ENCODE measurements around the gene RNF44. TPM values are rescaled to one million over a fixed set of nuclear protein-coding genes. Genes with fewer than 3 reads are reported as not detected.
A peak's percentile ranks its signal among the peaks of the same experiment; 100 is the strongest.

RNF44 gene
- total and polyA plus RNA-seq, 2 of the 13 experiments (the other 11 are each of a cell fraction or from before 2014, with no cell fraction given) = 9.2 to 16.8 TPM

GRCh38 chr5:176536902-176537553 is at the start of gene RNF44 (continued):
- TF ChIP-seq ZNF142 (CRISPR knock-in tag; IDR thresholded peaks at IDR 0.05) = no peak
- TF ChIP-seq RXRB (CRISPR knock-in tag; IDR thresholded peaks at IDR 0.05; ENCODE audit: borderline replicate concordance) = no peak
- TF ChIP-seq SRSF4 (IDR thresholded peaks at IDR 0.05; ENCODE audit: low read depth, low read length, poor library complexity, severe bottlenecking) = no peak
- no peak for TF ChIP-seq SUZ12 (IDR thresholded peaks at IDR 0.05; ENCODE audit: low read depth, low read length)
- TF ChIP-seq ZSCAN12 (CRISPR knock-in tag; IDR thresholded peaks at IDR 0.05) = no peak
- 0 out of 2 replicates have a peak, but pooled peaks have one; percentile 41 for TF ChIP-seq AHR (CRISPR knock-in tag; IDR thresholded peaks at IDR 0.05)
- no peak for TF ChIP-seq ATF3 (CRISPR knock-in tag; IDR thresholded peaks at IDR 0.05)
- peak; percentile 32; the same call in 1 of the 2 replicates for TF ChIP-seq E2F5 (CRISPR knock-in tag; conservative IDR thresholded peaks at IDR 0.05)
- 0 out of 2 replicates have a peak, but pooled peaks have one; percentile 21 for TF ChIP-seq SNAPC2 (CRISPR knock-in tag; IDR thresholded peaks at IDR 0.05)
- peak; percentile 36 for TF ChIP-seq ASH2L (IDR thresholded peaks at IDR 0.05; ENCODE audit: insufficient read length, low read depth, low read length)
- TF ChIP-seq SYNCRIP (IDR thresholded peaks at IDR 0.05; ENCODE audit: insufficient read depth, low read depth, low read length) = no peak
- TF ChIP-seq ZNF552 (CRISPR knock-in tag; IDR thresholded peaks at IDR 0.05; ENCODE audit: borderline replicate concordance) = no peak
- TF ChIP-seq SOX6 (IDR thresholded peaks at IDR 0.05) = no peak
- TF ChIP-seq SOX6 (CRISPR knock-in tag; IDR thresholded peaks at IDR 0.05) = peak; percentile 37; the same call in 1 of the 2 replicates
- peak; percentile 5; the same call in 1 of the 2 replicates for TF ChIP-seq MIER3 (CRISPR knock-in tag; IDR thresholded peaks at IDR 0.05; ENCODE audit: borderline replicate concordance)
- no peak for TF ChIP-seq GTF3A (CRISPR knock-in tag; conservative IDR thresholded peaks at IDR 0.05)
- no peak for TF ChIP-seq SOX13 (IDR thresholded peaks at IDR 0.05)
- TF ChIP-seq SOX13 (CRISPR knock-in tag; conservative IDR thresholded peaks at IDR 0.05 in 1 of 2, IDR thresholded peaks at IDR 0.05 in 1 of 2) = peak in 1 of 2 experiments; percentile 64; a peak in 3 of 4 replicates
- no peak for TF ChIP-seq ZNF143 (CRISPR knock-in tag; IDR thresholded peaks at IDR 0.05)
- no peak for TF ChIP-seq NPAS2 (CRISPR knock-in tag; IDR thresholded peaks at IDR 0.05; ENCODE audit: borderline replicate concordance)
- no peak for TF ChIP-seq GPBP1L1 (CRISPR knock-in tag; IDR thresholded peaks at IDR 0.05)
- TF ChIP-seq RARG (CRISPR knock-in tag; IDR thresholded peaks at IDR 0.05; ENCODE audit: low read depth) = no peak
- no peak for TF ChIP-seq ZMAT3 (CRISPR knock-in tag; conservative IDR thresholded peaks at IDR 0.05)

Measured in HepG2 (cell line).